GM12878 (cell line): ENCODE measurements around the gene THRB. TPM values are rescaled to one million over a fixed set of nuclear protein-coding genes. Genes with fewer than 3 reads are reported as not detected.

Experiments used
- ATAC-seq: fragments of 200-7000 bp; cut with Tn5 transposase; 3 replicates; pipeline ENCODE4 v1.9.1; 2020; ENCODE audit warnings: mild to moderate bottlenecking, moderate library complexity
- BruUV-seq: library from RNA; stranded (reverse); fragments of 400-500 nt; replicated peaks from 2 replicates; lab custom pipeline; 2021; lab: Mats Ljungman, UMichigan
- CTCF ChIA-PET: fragments of 300-600 bp; sonication (Branson Sonifier 250); formaldehyde crosslinking; extraction: SDS; loops from one replicate; lab custom pipeline; 2021; ENCODE audit warnings: inconsistent platforms; lab: Yijun Ruan, JAX
- POLR2A ChIA-PET: fragments of 350-600 bp; formaldehyde crosslinking; extraction: SDS; loops from one replicate; lab custom pipeline; 2021; ENCODE audit warnings: inconsistent platforms; lab: Charles Lee
- RAD21 ChIA-PET: fragments of 300-600 bp; sonication (Branson Sonifier 250); formaldehyde crosslinking; loops from one replicate; lab custom pipeline; 2023; ENCODE audit warnings: antibody characterized with exemption; ENCODE audit not compliant: unreplicated experiment; lab: Charles Lee
- SMC1A ChIA-PET: fragments of 300-600 bp; sonication (Branson Sonifier 250); formaldehyde crosslinking; loops from one replicate; lab custom pipeline; 2023; ENCODE audit not compliant: unreplicated experiment, uncharacterized antibody; lab: Charles Lee
- DNase-seq: peaks from one replicate; pipeline ENCODE4 v3.0.0-alpha.2; 2011; ENCODE audit warnings: low read depth, low spot score
- FAIRE-seq: peaks from 3 replicates; lab custom pipeline; 2011; peaks lifted over from hg19 to GRCh38; lab: Jason Lieb, UNC
- H2AFZ ChIP-seq: 2 replicates; pipeline ENCODE4 v1.6.0; 2011; ENCODE audit warnings: low read depth, low read length, control low read depth; ENCODE audit not compliant: control insufficient read depth
- H3K27ac ChIP-seq: 2 replicates; pipeline ENCODE4 v1.5.1; 2011; ENCODE audit warnings: control low read depth; ENCODE audit not compliant: control insufficient read depth, insufficient read depth
- H3K27me3 ChIP-seq, 2 experiments: replicated peaks in 1 of 2; 2 replicates each; pipeline versions ENCODE4 v1.6.0 to v1.6.1; 2011; ENCODE audit warnings: low read length in 1 of 2; ENCODE audit not compliant: control insufficient read depth in 2 of 2, insufficient read depth in 2 of 2
- H3K36me3 ChIP-seq, 2 experiments: 2 replicates each; pipeline ENCODE4 v1.5.1; 2011; ENCODE audit warnings: low read length in 1 of 2; ENCODE audit not compliant: control insufficient read depth in 2 of 2, insufficient read depth in 2 of 2
- H3K4me1 ChIP-seq: 2 replicates; pipeline ENCODE4 v1.6.1; 2011; ENCODE audit warnings: mild to moderate bottlenecking, low read length, moderate library complexity, mixed read lengths; ENCODE audit not compliant: control insufficient read depth, insufficient read depth
- H3K4me2 ChIP-seq: 2 replicates; pipeline ENCODE4 v1.6.0; 2011; ENCODE audit warnings: control low read depth; ENCODE audit not compliant: control insufficient read depth, insufficient read depth
- H3K4me3 ChIP-seq: fragments of 200-600 bp; sonication (generic); 2 replicates; pipeline ENCODE4 v1.5.1; 2016
- H3K79me2 ChIP-seq: 2 replicates; pipeline ENCODE4 v1.6.0; 2011; ENCODE audit warnings: low read length; ENCODE audit not compliant: control insufficient read depth, insufficient read depth
- H3K9ac ChIP-seq: 2 replicates; pipeline ENCODE4 v1.8.0; 2011; ENCODE audit warnings: low read length, control low read depth, mixed read lengths; ENCODE audit not compliant: control insufficient read depth, insufficient read depth
- H3K9me3 ChIP-seq: replicated peaks from 3 replicates; pipeline ENCODE4 v1.5.1; 2011; ENCODE audit warnings: mild to moderate bottlenecking, low read length; ENCODE audit not compliant: control insufficient read depth, insufficient read depth
- H4K20me1 ChIP-seq: 2 replicates; pipeline ENCODE4 v1.6.0; 2011; ENCODE audit not compliant: control insufficient read depth, insufficient read depth
- ATF7 ChIP-seq: fragments of 450-650 bp; IDR thresholded peaks from 2 replicates; pipeline ENCODE4 v1.6.1; 2016; ENCODE audit warnings: low read depth, mild to moderate bottlenecking
- CREB1 ChIP-seq: IDR thresholded peaks from 2 replicates; pipeline ENCODE4 v1.6.1; 2012; ENCODE audit warnings: low read depth, mild to moderate bottlenecking, inconsistent platforms
- HDAC6 ChIP-seq: fragments of 200-600 bp; sonication (generic); IDR thresholded peaks from one replicate; pipeline ENCODE4 v1.8.0; 2017; ENCODE audit warnings: antibody characterized with exemption; ENCODE audit not compliant: unreplicated experiment
- HSF1 ChIP-seq: fragments of 150-350 bp; IDR thresholded peaks from 2 replicates; pipeline ENCODE4 v1.6.1; 2014; ENCODE audit warnings: mild to moderate bottlenecking, low read depth, low read length
- MAX ChIP-seq: IDR thresholded peaks from 2 replicates; pipeline ENCODE4 v1.6.1; 2012; ENCODE audit warnings: low read depth, low read length, improper control_type of control experiment
- MTA3 ChIP-seq: IDR thresholded peaks from 2 replicates; pipeline ENCODE4 v1.6.1; 2012; ENCODE audit warnings: low read length, inconsistent platforms, borderline replicate concordance
- MXI1 ChIP-seq: fragments of 150-350 bp; IDR thresholded peaks from 2 replicates; pipeline ENCODE4 v1.6.1; 2011; ENCODE audit warnings: low read depth, mild to moderate bottlenecking, inconsistent platforms, low read length, improper control_type of control experiment
- POLR2A ChIP-seq: IDR thresholded peaks from 2 replicates; pipeline ENCODE4 v1.6.1; 2011; ENCODE audit warnings: low read depth, mild to moderate bottlenecking, low read length
- RELA ChIP-seq: fragments of 450-650 bp; IDR thresholded peaks from 2 replicates; pipeline ENCODE4 v1.8.0; 2014; ENCODE audit warnings: borderline replicate concordance; ENCODE audit not compliant: partially characterized antibody
- SMAD1 ChIP-seq: fragments of 450-650 bp; IDR thresholded peaks from 2 replicates; pipeline ENCODE4 v1.6.1; 2018; ENCODE audit warnings: mild to moderate bottlenecking, low read depth; ENCODE audit not compliant: partially characterized antibody
- SREBF1 ChIP-seq: IDR thresholded peaks from 2 replicates; pipeline ENCODE4 v1.6.1; 2012; ENCODE audit warnings: mild to moderate bottlenecking, low read length
- USF1 ChIP-seq: IDR thresholded peaks from 2 replicates; pipeline ENCODE4 v1.6.1; 2011; ENCODE audit warnings: borderline replicate concordance, low read depth, mild to moderate bottlenecking, moderate library complexity, mixed read lengths, low read length; ENCODE audit not compliant: insufficient read depth; ENCODE audit errors: extremely low read length
- ZNF384 ChIP-seq: IDR thresholded peaks from 2 replicates; pipeline ENCODE4 v1.6.1; 2012; ENCODE audit warnings: low read depth, mild to moderate bottlenecking, low read length, improper control_type of control experiment, borderline replicate concordance
- ZNF592 ChIP-seq: fragments of 450-650 bp; IDR thresholded peaks from 2 replicates; pipeline ENCODE4 v1.6.1; 2017; ENCODE audit warnings: mild to moderate bottlenecking, moderate library complexity
- ZNF622 ChIP-seq: fragments of 450-650 bp; IDR thresholded peaks from 2 replicates; pipeline ENCODE4 v1.6.1; 2017; ENCODE audit warnings: mild to moderate bottlenecking, inconsistent platforms
- WGBS: methylation state at CpG from one replicate; pipeline ENCODE4 v1.1.6; 2016; ENCODE audit warnings: low lambda C conversion rate; ENCODE audit not compliant: insufficient replicate concordance, insufficient coverage; ENCODE audit errors: missing lambda C conversion rate; 5-methylcytosine and 5-hydroxymethylcytosine counted together
- in situ Hi-C: fragments of 300-500 bp; cut with MboI; formaldehyde crosslinking; loops from 9 replicates; pipeline ENCODE4 v1.14.3; 2018; ENCODE audit warnings: mixed read lengths
- intact Hi-C: fragments of 100-400 bp; cut with micrococcal nuclease; formaldehyde crosslinking; loops from one replicate; pipeline ENCODE4 v1.14.2; 2022; ENCODE audit not compliant: unreplicated experiment
- polyA plus RNA-seq, 11 experiments: library from polyadenylated mRNA; depleted of rRNA in 4 of 11; unstranded in 6 of 11; stranded (reverse) in 5 of 11; fragments of >200 nt; fragmentation: Nextera tagmentation in 4 of 11; fragmentation: Illumina TruSeq in 1 of 11; extraction: Ambion mirVana in 4 of 11; extraction: Trizol in 1 of 11; gene quantifications; 1 replicate in 1 of 11; 2 replicates in 10 of 11; pipeline versions ENCODE4 v1.2.1 to v1.2.3, GENCODE V29; 2011 to 2016; ENCODE audit warnings: inconsistent platforms in 2 of 11, missing spikeins in 2 of 11, low read depth in 1 of 11
- total RNA-seq, 4 experiments: library from RNA; depleted of rRNA in 3 of 4; stranded (reverse); fragments of >200 nt in 3 of 4; fragmentation: Illumina TruSeq in 1 of 4; extraction: Trizol in 1 of 4; gene quantifications; 2 replicates each; pipeline versions ENCODE4 v1.2.1 to v1.2.3, GENCODE V29; 2013 to 2021

Gene THRB
- total and polyA plus RNA-seq, 10 of the 15 experiments (the other 5 are each of a cell fraction or from before 2014, with no cell fraction given), result 0.05 TPM; not detected in 9

- CTCF ChIA-PET, result interaction anchor here (1.5 kb wide), 1 partner anchor 10 kb away, joined by 7 read pairs; no protein-coding TSS in a partner anchor
- Histone ChIP-seq H3K9ac (no peak overlapping the region), H3K79me2 (no peaks in the 10 kb centered on the region), H3K27ac (no peak overlapping the region), H2AFZ (no peak overlapping the region), H3K4me2 (no peak overlapping the region), H3K4me3 (no peak overlapping the region), H4K20me1 (no peaks in the 10 kb centered on the region), H3K9me3 (no peaks in the 10 kb centered on the region), H3K4me1 (no peaks in the 10 kb centered on the region), H3K27me3 (no peaks in the 10 kb centered on the region; a peak in 1 of 4 replicates), H3K36me3 (no peaks in the 10 kb centered on the region)
- RAD21 ChIA-PET, result no interaction called here
- DNase-seq (no peak), FAIRE-seq (no peak), ATAC-seq (no peak)
- in situ Hi-C loops (no loop called here), intact Hi-C loops (no loop called here)
- POLR2A ChIA-PET, result no interaction called here
- SMC1A ChIA-PET, result interaction anchor here (1.0 kb wide), 1 partner anchor 35 kb away, joined by 6 read pairs; no protein-coding TSS in a partner anchor
- WGBS, result 32% methylated on average over 2 of the region's 2 CpGs
- no TSS peak for BruUV-seq
- TF ChIP-seq ZNF384 (no peak), RELA (no peak), MTA3 (no peak), ATF7 (no peak), MXI1 (no peak), HDAC6 (no peak), ZNF622 (no peak), SMAD1 (no peak), USF1 (no peak), ZNF592 (no peak), MAX (no peak), SREBF1 (no peak), HSF1 (no peak), POLR2A (no peak), CREB1 (no peak)
Observed at GRCh38 chr3:24226397-24226796, 268.3 kb downstream of the THRB start.
